Putamen (tissue), 1 donor: Measurements from ENCODE around the gene ANKRD6.

ENCODE experiments used
- DNase-seq: peaks from one replicate; pipeline ENCODE4 v3.0.0-alpha.2; 2016; ENCODE audit warnings: low spot score

The ANKRD6 gene

GRCh38 chr6:89471287-89471867 lies 38.4 kb downstream of the ANKRD6 start:
- no peak for DNase-seq

GRCh38 chr6:89475101-89475500 lies 42.1 kb downstream of the ANKRD6 start:
- DNase-seq, result no peak

- DNase-seq, result no peak
Observed at GRCh38 chr6:89475634-89476033, 42.7 kb downstream of the ANKRD6 start.

GRCh38 chr6:89479897-89480296 lies 46.9 kb downstream of the ANKRD6 start:
- DNase-seq, result no peak

GRCh38 chr6:89481695-89482094 lies 48.7 kb downstream of the ANKRD6 start:
- no peak for DNase-seq

GRCh38 chr6:89482126-89482525 lies 49.2 kb downstream of the ANKRD6 start:
- DNase-seq, result no peak

- DNase-seq, result peak; percentile 29
Observed at GRCh38 chr6:89483111-89483720, 50.3 kb downstream of the ANKRD6 start.

- DNase-seq, result no peak
Observed at GRCh38 chr6:89485320-89485719, 52.4 kb downstream of the ANKRD6 start.

DNA sequence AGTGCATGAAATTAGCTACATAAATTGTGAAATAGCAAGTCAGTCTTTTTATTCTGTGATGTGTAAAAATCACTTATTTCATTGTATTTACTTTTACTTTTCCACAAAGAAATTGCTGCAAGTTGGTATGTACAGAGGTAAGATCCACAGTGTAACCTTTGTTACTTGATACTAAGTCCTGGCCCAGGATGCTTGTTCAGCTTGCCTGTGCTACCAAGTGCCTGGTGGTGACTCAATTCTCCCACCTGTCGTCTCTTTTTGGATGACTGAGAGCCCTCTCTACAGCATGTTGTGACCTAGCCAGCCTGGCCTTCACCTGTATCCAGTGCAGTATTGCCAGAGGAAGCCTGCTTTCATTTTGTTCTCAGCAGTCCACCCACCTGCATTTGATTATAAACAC lies 54.9 kb downstream of the ANKRD6 start:
- DNase-seq, result no peak

DNA sequence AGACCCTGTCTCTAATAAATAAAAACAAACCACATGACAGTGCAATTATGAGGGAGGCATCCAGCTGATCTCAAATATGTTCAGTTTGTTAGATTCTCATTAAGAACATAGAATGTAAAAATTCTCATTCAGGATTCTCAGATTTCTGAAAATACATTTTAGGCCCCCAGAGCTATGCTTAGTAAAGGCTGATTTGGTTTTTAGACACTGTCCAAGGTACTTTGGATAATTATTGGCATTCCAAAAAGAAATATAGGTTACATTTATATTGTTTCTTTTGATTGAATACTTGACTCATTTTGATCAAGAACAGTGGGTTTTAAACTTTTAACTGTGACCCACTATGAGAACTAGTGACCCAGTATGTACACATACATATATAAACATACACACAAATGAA lies 55.5 kb downstream of the ANKRD6 start:
- DNase-seq, result no peak

- no peak for DNase-seq
Observed at GRCh38 chr6:89489078-89489477, 56.1 kb downstream of the ANKRD6 start.

DNA sequence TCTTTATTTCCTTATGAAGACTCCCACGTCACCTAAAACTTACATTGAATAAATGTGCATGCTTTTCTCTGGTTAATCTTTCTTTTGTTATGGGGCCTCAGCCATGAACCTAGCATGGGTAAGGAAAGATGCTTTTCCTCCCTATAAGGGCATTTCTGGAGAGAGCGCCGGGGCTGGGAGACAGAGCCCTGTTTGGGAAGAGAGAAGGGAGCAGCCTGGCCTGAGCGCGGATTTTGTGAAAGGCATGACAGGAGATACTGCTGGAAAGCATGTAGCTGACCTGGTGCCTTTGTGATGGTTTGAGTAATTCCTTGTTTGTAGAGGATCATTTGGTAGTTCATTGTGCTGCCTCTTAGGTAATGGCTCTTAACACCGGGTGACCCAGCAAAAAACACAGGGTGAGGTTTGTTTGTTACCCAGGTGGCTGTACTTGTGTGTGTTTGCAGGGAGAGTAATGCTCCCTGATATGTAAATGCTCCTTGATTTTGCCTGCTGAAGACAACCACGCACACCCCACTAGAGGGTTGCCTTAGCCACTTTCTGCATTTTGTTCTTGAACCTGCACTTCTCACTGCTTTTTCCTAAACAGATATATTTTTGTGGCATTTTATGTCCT lies 59.2 kb downstream of the ANKRD6 start:
- DNase-seq, result no peak

DNA sequence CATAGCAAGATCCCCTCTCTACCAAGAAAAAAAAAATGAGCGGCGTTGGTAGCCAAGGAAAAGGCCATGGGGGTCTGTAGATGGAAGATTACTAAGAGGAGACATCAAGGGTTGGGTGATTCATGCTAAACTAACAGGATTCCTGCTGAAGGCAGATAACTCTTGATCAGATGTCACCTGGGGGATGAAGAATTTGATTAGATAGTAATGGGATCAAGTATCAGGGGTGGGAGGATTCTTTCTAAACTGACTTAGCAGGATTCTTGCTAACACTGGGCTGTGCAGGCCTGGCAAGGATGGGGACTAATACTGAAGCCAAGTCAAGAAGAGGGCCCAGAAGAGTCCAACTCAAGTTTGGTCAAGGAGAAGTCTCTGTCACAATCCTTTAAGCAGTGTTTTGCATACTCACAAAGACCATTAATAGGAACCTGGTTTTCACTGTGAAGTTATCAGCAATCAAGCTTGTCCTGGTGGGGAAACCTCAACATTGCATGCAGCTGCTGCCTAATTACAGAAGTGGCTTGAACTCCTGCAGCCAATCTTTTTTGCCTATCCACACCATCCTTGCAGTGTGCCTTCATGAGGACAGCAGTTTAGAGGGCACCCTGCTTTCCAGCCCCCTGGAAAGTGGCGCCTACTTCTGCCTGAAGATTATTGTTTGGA lies 61.3 kb downstream of the ANKRD6 start:
- no peak for DNase-seq

- no peak for DNase-seq
Observed at GRCh38 chr6:89495961-89496535, 63.1 kb downstream of the ANKRD6 start.

DNA sequence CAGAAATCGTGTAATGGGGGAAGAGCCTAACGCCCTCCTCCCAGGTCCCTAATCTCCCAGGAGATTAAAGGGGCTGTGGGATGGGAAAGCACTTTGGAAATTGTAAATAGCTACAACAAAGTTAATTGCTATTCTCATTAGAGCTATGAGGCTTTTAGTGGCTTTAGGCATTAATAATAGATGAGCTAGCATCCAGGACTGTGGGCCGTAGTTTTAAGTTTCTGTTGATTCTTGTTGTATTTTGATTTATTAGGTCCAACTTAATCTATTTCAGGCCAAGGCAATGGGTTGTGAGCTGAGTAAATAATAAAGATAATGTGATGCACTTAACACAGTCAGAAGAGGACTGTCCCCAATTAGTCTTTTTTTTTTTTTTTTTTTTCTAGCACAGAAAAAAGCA lies 67.7 kb downstream of the ANKRD6 start:
- DNase-seq, result no peak

- no peak for DNase-seq
Observed at GRCh38 chr6:89501222-89501621, 68.3 kb downstream of the ANKRD6 start.

DNA sequence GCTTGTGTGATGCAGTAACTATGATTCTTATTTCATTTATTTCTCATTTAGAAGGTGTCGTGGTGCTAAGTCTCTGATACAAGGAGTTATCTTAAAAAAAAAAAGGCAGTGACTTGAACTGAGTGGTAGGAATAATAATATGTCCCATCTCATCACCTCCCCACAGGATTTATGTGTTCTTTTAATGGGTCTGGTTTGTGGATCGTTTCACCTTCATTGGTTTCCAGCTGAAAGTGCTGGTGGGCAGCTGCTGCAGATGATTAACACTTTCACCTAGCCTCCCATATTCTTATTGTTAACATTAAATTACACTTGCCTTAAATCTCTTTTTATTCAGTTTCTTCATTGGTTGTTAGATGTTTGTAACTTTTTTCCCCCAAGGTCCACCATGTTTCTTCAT lies 68.8 kb downstream of the ANKRD6 start:
- no peak for DNase-seq

DNA sequence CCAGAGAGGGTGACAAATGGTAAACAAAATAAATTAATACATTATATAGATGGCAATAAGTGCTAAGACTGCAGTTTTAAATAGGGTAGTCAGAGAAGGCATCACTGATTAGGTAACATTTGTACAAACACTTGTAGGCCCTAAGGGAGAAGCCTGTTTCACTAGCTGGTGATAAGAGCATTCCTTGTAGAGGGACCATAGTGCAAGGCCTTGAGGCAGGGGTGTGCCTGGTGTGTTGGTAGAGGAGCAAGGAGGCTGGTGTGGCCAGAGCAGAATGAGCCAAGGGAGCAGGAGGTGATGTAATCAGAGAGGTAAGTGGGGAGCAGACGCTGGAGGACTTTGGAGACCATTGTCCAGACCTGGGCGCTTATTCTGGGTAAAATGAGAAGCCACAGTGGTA lies 70.7 kb downstream of the ANKRD6 start:
- DNase-seq, result no peak

- DNase-seq, result peak; percentile 15
Observed at GRCh38 chr6:89505847-89506246, 72.9 kb downstream of the ANKRD6 start.

GRCh38 chr6:89506716-89507617 lies 74.0 kb downstream of the ANKRD6 start:
- DNase-seq, result no peak

DNA sequence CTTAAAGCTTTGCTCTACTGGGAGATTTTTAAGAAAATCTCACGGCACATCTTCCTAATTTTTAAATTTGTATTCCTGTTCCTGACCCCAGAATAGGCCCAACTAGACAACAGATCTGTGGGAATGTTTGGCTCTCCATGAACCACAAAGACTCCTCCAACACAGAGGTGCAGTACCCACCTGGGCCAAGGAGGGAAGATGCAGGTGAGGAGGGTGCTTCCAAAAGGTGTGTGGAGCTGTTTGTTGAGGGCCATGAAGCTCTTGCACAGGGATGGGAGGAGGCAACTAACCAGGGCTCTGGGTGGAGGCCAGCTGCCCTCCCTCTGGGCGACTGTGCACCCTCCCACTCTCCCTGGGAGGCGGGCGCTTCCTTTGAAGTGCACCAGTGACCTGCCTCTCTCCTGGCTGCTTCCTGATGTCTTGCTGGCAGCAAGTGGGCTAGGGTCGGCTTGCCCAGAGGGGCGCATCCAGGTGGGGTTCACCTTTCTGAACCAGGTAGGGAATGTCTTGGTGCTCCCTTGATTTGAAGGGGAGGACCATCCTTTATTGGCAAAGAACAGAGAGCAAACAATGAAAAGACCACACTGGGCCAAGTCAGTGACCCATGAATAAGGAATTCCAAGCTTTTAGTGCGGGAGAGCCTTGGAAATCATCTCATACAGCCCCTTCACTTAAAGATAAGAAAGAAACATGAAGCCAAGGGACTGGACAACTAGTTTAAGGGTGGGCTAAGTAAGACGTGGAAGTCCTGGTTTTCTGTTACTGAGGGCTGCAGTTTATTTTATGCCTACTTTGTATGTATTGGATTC lies 76.0 kb downstream of the ANKRD6 start:
- DNase-seq, result no peak
